ENCODE data around the gene UNC50. TPM values are rescaled to one million over a fixed set of nuclear protein-coding genes. Genes with fewer than 3 reads are reported as not detected.

UNC50 gene
- 10 to 100 TPM; 12.0 to 57.9 (median 33.9) TPM for total RNA-seq

- H3K4me1 ChIP-seq: peaks cover 5 to 24% of the 10 kb centered on the region in 2 donors
- intact Hi-C loops (cut with DNase I; ENCODE audit: low total_unique reads): no loop called here
Observed at GRCh38 chr2:98608116-98608961, at the start of gene UNC50, which contains the start of gene COA5. UNC50 (plus strand) TSS chr2:98608589; CDS start chr2:98609760, 1,171 bp downstream. COA5 (minus strand) TSS chr2:98608512; CDS start chr2:98608405, 107 bp downstream.

GRCh38 chr2:98558852-98559530 is 49.4 kb upstream of the UNC50 start:
- intact Hi-C loops (cut with DNase I; ENCODE audit: low total_unique reads): no loop called here
- no peak for DNase-seq
- Histone ChIP-seq H3K27me3 (no peaks in the 10 kb centered on the region), H3K4me3 (no peak overlapping the region), H3K27ac (no peak overlapping the region), H3K36me3 (no peaks in the 10 kb centered on the region), H3K4me1 (no peaks in the 10 kb centered on the region), H3K9me3 (no peaks in the 10 kb centered on the region)
- TF ChIP-seq POLR2A (IDR thresholded peaks at IDR 0.05): no peak

More at GRCh38 chr2:98608116-98608961, at the start of gene UNC50, which contains the start of gene COA5:
- H3K27ac ChIP-seq: peak within 1 kb of the TSS; percentile 92 to 93
- H3K9me3 ChIP-seq: no peaks in the 10 kb centered on the region
- no peaks in the 10 kb centered on the region for H3K27me3 ChIP-seq
- H3K4me3 ChIP-seq: peak within 1 kb of the TSS; percentile 78 to 98
- no peaks in the 10 kb centered on the region for H3K36me3 ChIP-seq
- TF ChIP-seq CTCF (IDR thresholded peaks at IDR 0.05): peak in 3 of 4 experiments; percentile 13 to 23 (median 14)
- TF ChIP-seq POLR2A (IDR thresholded peaks at IDR 0.05): peak in 1 of 2 donors; percentile 83
- DNase-seq: peak; percentile 81 to 88

- H3K27ac ChIP-seq: no peak overlapping the region
- TF ChIP-seq CTCF (IDR thresholded peaks at IDR 0.05): no peak
- H3K27me3 ChIP-seq: no peaks in the 10 kb centered on the region
- DNase-seq: no peak
- intact Hi-C loops (cut with DNase I; ENCODE audit: low total_unique reads): no loop called here
- no peaks in the 10 kb centered on the region for H3K4me1 ChIP-seq
- H3K9me3 ChIP-seq: no peaks in the 10 kb centered on the region
- H3K36me3 ChIP-seq: no peaks in the 10 kb centered on the region
- no peak overlapping the region for H3K4me3 ChIP-seq
Observed at GRCh38 chr2:98559581-98559980, 48.8 kb upstream of the UNC50 start.

- no peak for TF ChIP-seq POLR2A (IDR thresholded peaks at IDR 0.05)
- TF ChIP-seq CTCF (IDR thresholded peaks at IDR 0.05): no peak
- no peaks in the 10 kb centered on the region for H3K36me3 ChIP-seq
- intact Hi-C loops (cut with DNase I; ENCODE audit: low total_unique reads): no loop called here
- H3K4me3 ChIP-seq: no peak overlapping the region
- H3K9me3 ChIP-seq: no peaks in the 10 kb centered on the region
- no peak for DNase-seq
- no peaks in the 10 kb centered on the region for H3K27me3 ChIP-seq
- H3K4me1 ChIP-seq: no peaks in the 10 kb centered on the region
- H3K27ac ChIP-seq: no peak overlapping the region
Observed at GRCh38 chr2:98560256-98560771, 48.1 kb upstream of the UNC50 start.

- Histone ChIP-seq H3K36me3 (no peaks in the 10 kb centered on the region), H3K27me3 (no peaks in the 10 kb centered on the region), H3K4me1 (no peaks in the 10 kb centered on the region), H3K9me3 (no peaks in the 10 kb centered on the region), H3K4me3 (no peak overlapping the region), H3K27ac (no peak overlapping the region)
- no peak for DNase-seq
- intact Hi-C loops (cut with DNase I; ENCODE audit: low total_unique reads): no loop called here
- TF ChIP-seq POLR2A (IDR thresholded peaks at IDR 0.05) (no peak), CTCF (IDR thresholded peaks at IDR 0.05) (no peak)
Observed at GRCh38 chr2:98561018-98561417, 47.4 kb upstream of the UNC50 start.
